Lower lobe of right lung (tissue), 2 donors: ENCODE results near the gene EXD2. TPM values are rescaled to one million over a fixed set of nuclear protein-coding genes. Genes with fewer than 3 reads are reported as not detected.

Experiments used
- ATAC-seq, 2 donors: fragments of 200-7000 bp; cut with Tn5 transposase; one replicate each; pipeline ENCODE4 v1.9.1; 2020 to 2022; ENCODE audit warnings: mild to moderate bottlenecking in 2 of 2, moderate library complexity in 2 of 2
- DNase-seq: peaks from one replicate; pipeline ENCODE4 v3.0.0-alpha.2; 2020
- H3K27ac ChIP-seq: fragments of 200-600 bp; one replicate; pipeline ENCODE4 v1.8.0; 2022
- H3K27me3 ChIP-seq: fragments of 200-600 bp; one replicate; pipeline ENCODE4 v1.8.0; 2022; ENCODE audit warnings: low read depth
- H3K36me3 ChIP-seq: fragments of 200-600 bp; one replicate; pipeline ENCODE4 v1.8.0; 2022; ENCODE audit warnings: mild to moderate bottlenecking
- H3K4me1 ChIP-seq: fragments of 200-600 bp; one replicate; pipeline ENCODE4 v1.8.0; 2022
- H3K4me3 ChIP-seq: fragments of 200-600 bp; one replicate; pipeline ENCODE4 v1.8.0; 2022; ENCODE audit warnings: mild to moderate bottlenecking
- H3K9me3 ChIP-seq: fragments of 200-600 bp; one replicate; pipeline ENCODE4 v1.8.0; 2022
- CTCF ChIP-seq: fragments of 200-600 bp; IDR thresholded peaks from one replicate; pipeline ENCODE4 v1.8.0; 2022; ENCODE audit warnings: antibody characterized with exemption, mild to moderate bottlenecking
- intact Hi-C: fragments of 100-400 bp; cut with DNase I; formaldehyde crosslinking; loops from one replicate; pipeline ENCODE4 v1.11.0; 2022
- total RNA-seq: library from RNA; stranded (reverse); fragmentation: NEBNext Ultra II Directional; extraction: Animal tissue kit (Norgen Biotek cat#: 25700); gene quantifications from one replicate; pipeline ENCODE4 v1.2.1, GENCODE V29; 2021
- donor health status: DM: no; HTN: yes; CAD: no; lungs with severe emphysema.

Gene EXD2
- total RNA-seq, 1 donor from 2014 or later: 23.7 TPM

GRCh38 chr14:69266572-69267345 is 75.5 kb downstream of the EXD2 start:
- DNase-seq: no peak
- no peaks in the 10 kb centered on the region for H3K9me3 ChIP-seq

GRCh38 chr14:69267492-69267891 is 76.2 kb downstream of the EXD2 start:
- ATAC-seq (no peak), DNase-seq (no peak)
- no peak for TF ChIP-seq CTCF
- Histone ChIP-seq H3K4me1 (no peaks in the 10 kb centered on the region), H3K9me3 (no peaks in the 10 kb centered on the region), H3K36me3 (no peaks in the 10 kb centered on the region), H3K27me3 (peaks cover 23% of the 10 kb centered on the region), H3K4me3 (no peak overlapping the region), H3K27ac (no peak overlapping the region)
- intact Hi-C loops: no loop called here

More at GRCh38 chr14:69266572-69267345, 75.5 kb downstream of the EXD2 start:
- Histone ChIP-seq H3K4me3 (no peak overlapping the region), H3K36me3 (no peaks in the 10 kb centered on the region), H3K27me3 (peaks cover 31% of the 10 kb centered on the region), H3K4me1 (no peaks in the 10 kb centered on the region), H3K27ac (no peak overlapping the region)
- ATAC-seq: no peak
- TF ChIP-seq CTCF: no peak
- intact Hi-C loops: no loop called here

GRCh38 chr14:69268223-69268622 is 76.9 kb downstream of the EXD2 start:
- ATAC-seq: no peak
- no peaks in the 10 kb centered on the region for H3K36me3 ChIP-seq
- no peak overlapping the region for H3K27ac ChIP-seq
- DNase-seq: no peak
- H3K4me1 ChIP-seq: no peaks in the 10 kb centered on the region
- no peak for TF ChIP-seq CTCF
- no peaks in the 10 kb centered on the region for H3K9me3 ChIP-seq
- no peak overlapping the region for H3K4me3 ChIP-seq
- intact Hi-C loops: no loop called here
- peaks cover 16% of the 10 kb centered on the region for H3K27me3 ChIP-seq

- TF ChIP-seq CTCF: no peak
- peaks cover 14% of the 10 kb centered on the region for H3K27me3 ChIP-seq
- no peaks in the 10 kb centered on the region for H3K4me1 ChIP-seq
- DNase-seq: no peak
- no peaks in the 10 kb centered on the region for H3K9me3 ChIP-seq
- no peaks in the 10 kb centered on the region for H3K36me3 ChIP-seq
- intact Hi-C loops: no loop called here
- no peak for ATAC-seq
- no peak overlapping the region for H3K4me3 ChIP-seq
- no peak overlapping the region for H3K27ac ChIP-seq
Measured at GRCh38 chr14:69268763-69269162, 77.5 kb downstream of the EXD2 start.

GRCh38 chr14:69269381-69269780 is 78.1 kb downstream of the EXD2 start:
- no peak for DNase-seq
- ATAC-seq: no peak
- H3K36me3 ChIP-seq: no peaks in the 10 kb centered on the region
- no peak for TF ChIP-seq CTCF
- no peak overlapping the region for H3K27ac ChIP-seq
- no peaks in the 10 kb centered on the region for H3K4me1 ChIP-seq
- intact Hi-C loops: no loop called here
- peaks cover 11% of the 10 kb centered on the region for H3K27me3 ChIP-seq
- no peaks in the 10 kb centered on the region for H3K9me3 ChIP-seq
- H3K4me3 ChIP-seq: no peak overlapping the region
